HG02840 (cell line): ENCODE measurements around the gene DERL3.

Experiments used
- ATAC-seq: cut with Tn5 transposase; IDR thresholded peaks from one replicate; pipeline ENCODE4 v1.9.1; 2021; ENCODE audit warnings: mild to moderate bottlenecking, moderate library complexity, moderate number of reproducible peaks; ENCODE audit not compliant: unreplicated experiment, low FRiP score

DERL3 gene

GRCh38 chr22:23847991-23848864, 9.4 kb upstream of the DERL3 start:
- ATAC-seq: no peak

- no peak for ATAC-seq
These were observed 8.6 kb upstream of the DERL3 start for GRCh38 chr22:23847310-23847920.

- ATAC-seq: no peak
These were observed 7.3 kb upstream of the DERL3 start for GRCh38 chr22:23846081-23846469.

GRCh38 chr22:23845265-23846080, 6.7 kb upstream of the DERL3 start:
- no peak for ATAC-seq

- ATAC-seq: no peak
These were observed 6.0 kb upstream of the DERL3 start for GRCh38 chr22:23844739-23845202.

GRCh38 chr22:23842599-23842998, 3.8 kb upstream of the DERL3 start:
- ATAC-seq: no peak

GRCh38 chr22:23841736-23842445, 3.1 kb upstream of the DERL3 start:
- ATAC-seq: no peak

- ATAC-seq: no peak
These were observed 2.5 kb upstream of the DERL3 start for GRCh38 chr22:23841292-23841691.

- no peak for ATAC-seq
These were observed 1.2 kb upstream of the DERL3 start for GRCh38 chr22:23840026-23840425.

- peak; percentile 13 for ATAC-seq
These were observed 710 bp downstream of the DERL3 start for GRCh38 chr22:23837911-23838680.

GRCh38 chr22:23837496-23837859, 1.3 kb downstream of the DERL3 start:
- no peak for ATAC-seq

GRCh38 chr22:23836692-23837495, 1.9 kb downstream of the DERL3 start:
- no peak for ATAC-seq

- ATAC-seq: no peak
These were observed 2.5 kb downstream of the DERL3 start for GRCh38 chr22:23836281-23836680.

- no peak for ATAC-seq
These were observed 3.2 kb downstream of the DERL3 start for GRCh38 chr22:23835484-23836144.

GRCh38 chr22:23834793-23835483, 3.9 kb downstream of the DERL3 start:
- ATAC-seq: no peak

- ATAC-seq: no peak
These were observed 4.4 kb downstream of the DERL3 start for GRCh38 chr22:23834406-23834792.

- no peak for ATAC-seq
These were observed 4.9 kb downstream of the DERL3 start for GRCh38 chr22:23833911-23834317.
